Peyer's patch (tissue), 4 donors: ENCODE measurements around the gene HIC2.
"Not testable (repeated sequence)": the region's sequence is repeated elsewhere in the genome, so short reads cannot be mapped to it uniquely, and the experiment has no call there.

Source experiments
- POLR2A ChIP-seq, 2 donors: fragments of 450-650 bp; IDR thresholded peaks; one replicate each; pipeline ENCODE4 v1.5.1; 2017; ENCODE audit warnings: antibody characterized with exemption in 2 of 2, mild to moderate bottlenecking in 2 of 2, moderate library complexity in 2 of 2
- TF ChIP-seq, protein P1 (sequence below), 6 experiments: fragments of 450-650 bp in 4 of 6; fragments of 200-600 bp in 2 of 6; sonication (generic) in 1 of 6; IDR thresholded peaks; one replicate each; pipeline ENCODE4 v1.5.1; 2017 to 2019; ENCODE audit warnings: antibody characterized with exemption in 6 of 6, mild to moderate bottlenecking in 3 of 6, moderate library complexity in 1 of 6

DNA sequence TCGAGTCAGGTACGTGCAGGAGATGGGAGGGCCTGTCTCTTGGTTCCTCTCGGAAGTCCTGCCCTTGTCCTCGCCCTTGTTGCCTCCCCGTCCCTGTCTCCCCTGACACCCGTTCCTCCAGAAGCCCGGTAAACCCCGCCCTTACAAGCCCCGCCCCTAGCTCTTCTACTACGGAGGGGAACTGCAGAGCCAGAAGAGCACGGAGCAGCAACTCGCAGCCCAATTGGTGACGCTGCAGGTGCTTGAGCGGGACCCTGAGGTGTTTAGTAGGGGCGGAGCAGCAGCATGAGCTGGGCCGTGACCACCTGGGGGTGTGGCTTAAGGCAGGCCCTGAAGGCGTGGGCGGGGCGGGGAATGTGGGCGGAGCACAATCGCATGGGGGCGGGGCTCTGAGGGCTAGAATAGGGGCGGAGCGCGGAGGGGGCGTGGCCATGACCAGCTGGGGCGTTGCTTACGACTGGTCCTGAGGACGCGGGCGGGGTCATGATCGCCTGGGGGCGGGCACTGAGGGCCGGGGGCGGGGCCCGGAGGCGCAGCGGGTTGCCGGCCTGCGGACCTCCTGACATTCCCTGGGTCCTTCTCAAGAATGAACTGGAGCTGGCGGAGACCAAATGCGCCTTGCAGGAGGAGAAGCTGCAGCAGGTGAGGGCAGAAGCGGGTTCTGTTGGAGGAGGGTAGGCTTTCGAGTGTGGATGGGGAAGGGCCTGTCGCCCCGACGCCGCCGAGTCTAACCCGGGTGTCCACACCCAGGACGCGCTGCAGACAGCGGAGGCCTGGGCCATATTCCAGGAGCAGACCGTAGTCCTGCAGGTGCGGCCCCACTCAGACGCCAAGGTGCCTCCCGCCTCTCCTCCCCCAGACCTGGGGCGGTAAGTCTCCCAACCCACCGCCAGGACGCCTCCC, 51.3 kb downstream of the HIC2 start:
- not testable (repeated sequence) for TF ChIP-seq POLR2A (IDR thresholded peaks at IDR 0.05)
- TF ChIP-seq, protein P1, sequence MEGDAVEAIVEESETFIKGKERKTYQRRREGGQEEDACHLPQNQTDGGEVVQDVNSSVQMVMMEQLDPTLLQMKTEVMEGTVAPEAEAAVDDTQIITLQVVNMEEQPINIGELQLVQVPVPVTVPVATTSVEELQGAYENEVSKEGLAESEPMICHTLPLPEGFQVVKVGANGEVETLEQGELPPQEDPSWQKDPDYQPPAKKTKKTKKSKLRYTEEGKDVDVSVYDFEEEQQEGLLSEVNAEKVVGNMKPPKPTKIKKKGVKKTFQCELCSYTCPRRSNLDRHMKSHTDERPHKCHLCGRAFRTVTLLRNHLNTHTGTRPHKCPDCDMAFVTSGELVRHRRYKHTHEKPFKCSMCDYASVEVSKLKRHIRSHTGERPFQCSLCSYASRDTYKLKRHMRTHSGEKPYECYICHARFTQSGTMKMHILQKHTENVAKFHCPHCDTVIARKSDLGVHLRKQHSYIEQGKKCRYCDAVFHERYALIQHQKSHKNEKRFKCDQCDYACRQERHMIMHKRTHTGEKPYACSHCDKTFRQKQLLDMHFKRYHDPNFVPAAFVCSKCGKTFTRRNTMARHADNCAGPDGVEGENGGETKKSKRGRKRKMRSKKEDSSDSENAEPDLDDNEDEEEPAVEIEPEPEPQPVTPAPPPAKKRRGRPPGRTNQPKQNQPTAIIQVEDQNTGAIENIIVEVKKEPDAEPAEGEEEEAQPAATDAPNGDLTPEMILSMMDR (IDR thresholded peaks at IDR 0.05) = not testable (repeated sequence)
